NCI-H2029 (cell line): ENCODE data around the gene MYH9.

Experiments
- DNase-seq: peaks from one replicate; lab custom pipeline; 2025; lab: John Stamatoyannopoulos, UW

The MYH9 gene

GRCh38 chr22:36386351-36386899 is 1.3 kb downstream of the MYH9 start:
- peak; percentile 88 for DNase-seq

DNA sequence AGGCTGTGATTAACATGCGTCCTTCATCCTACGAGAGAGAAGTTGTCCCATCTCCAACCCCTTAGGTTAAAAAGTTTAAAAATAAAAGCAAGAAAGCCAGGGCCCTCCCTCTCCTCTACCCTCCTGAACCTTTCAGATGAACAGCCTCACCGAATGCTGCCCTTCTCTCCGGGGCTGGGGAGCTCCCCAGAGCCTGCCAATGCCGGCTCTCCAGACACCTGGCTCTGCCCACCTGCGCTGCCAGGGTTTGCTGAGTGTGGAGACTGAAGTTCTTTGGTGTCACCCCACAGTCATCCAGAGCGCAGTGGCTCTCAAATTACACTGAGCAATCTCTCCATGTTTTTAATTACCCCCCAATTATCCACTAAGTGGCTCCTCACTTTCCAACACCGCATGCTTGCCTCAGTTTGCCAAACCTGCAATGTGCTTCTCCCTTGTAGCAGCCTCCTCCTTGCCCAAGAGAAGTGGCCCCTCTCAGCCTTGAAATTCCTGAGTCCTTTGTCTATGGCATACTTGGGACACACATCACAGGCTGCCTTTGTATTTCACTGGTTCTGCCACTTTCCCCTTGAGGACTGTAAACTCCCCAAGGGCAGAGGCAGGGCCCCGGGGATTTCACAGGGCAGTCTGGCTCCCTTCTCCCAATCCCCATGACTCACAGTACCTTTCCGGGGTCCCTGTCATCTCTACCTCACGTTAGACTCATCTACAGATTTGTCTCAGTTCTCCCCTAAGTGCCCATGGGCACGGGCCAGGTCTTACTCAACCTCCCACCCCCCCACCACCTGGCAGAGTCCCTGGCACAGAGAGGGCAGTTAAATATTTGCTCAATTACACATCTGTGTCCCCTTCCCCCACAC is 2.0 kb downstream of the MYH9 start:
- peak; percentile 88 for DNase-seq

DNA sequence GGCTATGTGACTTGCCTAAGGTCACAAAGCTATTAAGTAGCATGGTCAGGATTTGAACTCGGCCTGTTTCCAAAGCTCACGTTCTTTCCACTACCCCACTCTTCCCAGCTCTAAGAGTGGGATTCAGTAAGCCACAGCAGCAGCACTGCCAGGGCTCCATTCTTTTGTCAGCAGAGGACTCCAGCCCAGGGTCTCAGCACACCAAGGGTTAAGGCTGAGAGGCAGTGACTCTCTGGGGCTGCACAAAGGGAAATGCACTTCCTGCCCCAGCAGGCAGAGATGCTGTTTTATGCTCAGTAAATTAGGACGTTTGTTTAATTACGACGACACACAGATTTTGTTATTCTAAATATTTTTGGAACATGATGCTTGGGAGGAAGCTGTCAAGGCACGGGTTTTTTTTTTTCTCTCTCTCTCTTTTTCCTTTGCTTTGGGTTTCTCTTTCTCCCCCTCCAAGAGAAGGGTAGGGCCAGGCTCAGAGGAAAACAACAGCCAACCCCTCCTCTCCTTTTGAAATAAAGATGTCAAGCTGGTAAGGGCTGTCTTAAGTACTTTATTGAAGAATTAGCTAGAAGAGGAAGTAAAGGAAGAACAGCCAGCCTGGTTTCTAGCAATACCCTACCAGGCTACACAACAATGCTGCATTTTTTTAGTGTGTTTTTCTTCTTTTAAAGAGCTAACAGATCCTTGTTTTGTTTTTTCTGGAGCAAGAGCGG is 2.8 kb downstream of the MYH9 start:
- no peak for DNase-seq

- DNase-seq = peak; percentile 25
These were observed 4.6 kb downstream of the MYH9 start for GRCh38 chr22:36383110-36383581.

- DNase-seq = no peak
These were observed 6.1 kb downstream of the MYH9 start for GRCh38 chr22:36381513-36382128.

- no peak for DNase-seq
These were observed 8.0 kb downstream of the MYH9 start for GRCh38 chr22:36379593-36380361.

DNA sequence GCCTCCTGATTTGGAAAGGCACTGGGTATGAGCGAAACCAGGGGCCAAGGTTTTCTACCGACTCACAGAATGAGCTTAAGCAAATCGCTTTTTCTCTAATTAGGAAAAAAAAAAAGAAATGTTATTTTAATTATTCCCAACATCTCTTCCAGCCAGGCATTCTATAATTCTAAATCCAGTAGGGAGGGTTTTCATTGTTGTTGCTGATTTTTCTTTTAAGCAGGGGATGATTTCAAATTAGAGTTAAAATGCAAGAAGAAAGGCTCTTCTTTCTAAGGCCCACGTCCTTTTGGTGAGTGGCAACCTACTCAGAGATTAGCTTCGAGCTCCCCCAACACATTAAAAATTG is 8.9 kb downstream of the MYH9 start:
- DNase-seq = no peak

GRCh38 chr22:36378080-36378868 is 9.5 kb downstream of the MYH9 start:
- no peak for DNase-seq

- no peak for DNase-seq
These were observed 10.6 kb downstream of the MYH9 start for GRCh38 chr22:36377022-36377631.

DNA sequence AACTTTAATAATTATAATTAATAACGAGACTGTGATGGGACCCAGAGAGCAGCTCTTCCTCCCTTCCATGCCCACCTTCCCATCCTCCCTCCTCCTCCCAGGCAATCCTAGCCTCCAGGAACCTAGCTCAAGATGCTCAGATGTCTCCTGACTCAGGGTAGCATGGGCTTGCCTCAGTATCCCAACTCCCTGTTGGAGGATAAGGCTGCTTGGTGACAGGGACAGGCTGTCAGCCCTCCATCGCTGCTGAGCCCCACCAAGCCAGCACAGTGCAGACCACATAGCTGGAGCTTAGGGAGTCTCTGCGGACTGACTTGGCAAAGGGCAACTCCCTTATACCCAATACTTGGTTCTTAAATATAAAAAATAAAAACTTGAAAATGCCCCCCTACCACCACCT is 11.5 kb downstream of the MYH9 start:
- no peak for DNase-seq

DNA sequence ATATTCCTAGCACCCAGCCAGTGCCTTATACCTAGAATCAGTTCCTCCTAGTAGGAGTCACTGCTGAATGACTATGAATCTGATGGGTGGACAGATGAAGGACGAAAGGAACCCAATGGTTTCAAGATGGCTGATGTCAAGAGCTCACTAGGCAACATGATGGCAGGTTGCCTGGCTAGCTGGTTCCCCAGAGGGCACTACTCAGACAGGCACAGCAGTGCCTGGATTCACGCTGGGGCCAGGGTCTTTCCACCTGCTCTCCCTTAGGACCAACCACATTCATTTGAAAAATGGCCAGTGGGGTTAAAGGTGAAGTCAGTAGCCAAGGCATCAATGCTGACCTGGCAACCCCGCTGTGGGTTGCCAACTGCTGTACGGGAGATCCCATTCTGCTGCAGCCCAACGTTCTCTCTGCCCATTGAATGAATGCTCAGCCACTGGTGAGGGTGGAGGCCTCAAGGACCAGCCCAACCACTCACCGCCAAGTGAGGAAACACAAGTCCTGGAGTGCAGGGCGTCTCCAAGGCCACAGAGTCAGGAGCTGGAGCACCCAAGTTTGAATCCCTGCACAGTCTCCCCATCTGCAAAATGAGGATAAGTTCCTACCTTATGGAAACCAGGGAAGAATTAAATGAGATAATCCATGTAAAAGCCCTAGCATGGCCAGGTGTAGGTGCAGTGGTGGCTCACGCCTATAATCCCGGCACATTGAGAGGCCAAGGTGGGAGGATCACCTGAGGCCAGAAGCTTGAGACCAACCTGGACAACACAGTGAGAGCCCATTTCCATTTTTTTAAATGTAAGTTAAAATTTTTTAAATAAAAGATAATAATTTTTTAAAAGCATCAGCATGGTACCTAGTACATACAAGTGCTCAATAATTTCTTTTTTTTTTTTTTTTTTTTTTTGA is 12.4 kb downstream of the MYH9 start:
- DNase-seq = no peak

GRCh38 chr22:36374603-36375024 is 13.2 kb downstream of the MYH9 start:
- DNase-seq = no peak

- DNase-seq = peak; percentile 53
These were observed 14.5 kb downstream of the MYH9 start for GRCh38 chr22:36373258-36373579.

DNA sequence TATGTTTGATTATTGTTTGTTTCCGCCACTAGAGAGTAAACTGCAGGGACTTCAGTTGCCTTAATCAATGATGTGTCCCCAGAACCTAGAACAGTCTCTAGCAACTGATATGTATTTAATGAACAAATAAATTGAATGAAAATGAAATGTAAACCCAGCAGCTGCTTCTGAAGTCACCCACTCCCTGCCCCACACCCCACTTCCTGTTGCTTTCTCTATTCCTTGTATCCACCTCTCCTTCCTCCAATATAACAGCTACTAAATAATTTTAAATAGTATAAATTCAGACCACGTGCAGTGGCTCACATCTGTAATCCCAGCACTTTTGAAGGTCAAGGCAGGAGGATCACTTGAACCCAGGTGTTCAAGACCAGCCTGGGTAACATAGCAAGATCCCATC is 15.8 kb downstream of the MYH9 start:
- peak; percentile 27 for DNase-seq

- DNase-seq = peak; percentile 79
These were observed 17.6 kb downstream of the MYH9 start for GRCh38 chr22:36369922-36370791.

GRCh38 chr22:36369004-36369921 is 18.5 kb downstream of the MYH9 start:
- DNase-seq = no peak

DNA sequence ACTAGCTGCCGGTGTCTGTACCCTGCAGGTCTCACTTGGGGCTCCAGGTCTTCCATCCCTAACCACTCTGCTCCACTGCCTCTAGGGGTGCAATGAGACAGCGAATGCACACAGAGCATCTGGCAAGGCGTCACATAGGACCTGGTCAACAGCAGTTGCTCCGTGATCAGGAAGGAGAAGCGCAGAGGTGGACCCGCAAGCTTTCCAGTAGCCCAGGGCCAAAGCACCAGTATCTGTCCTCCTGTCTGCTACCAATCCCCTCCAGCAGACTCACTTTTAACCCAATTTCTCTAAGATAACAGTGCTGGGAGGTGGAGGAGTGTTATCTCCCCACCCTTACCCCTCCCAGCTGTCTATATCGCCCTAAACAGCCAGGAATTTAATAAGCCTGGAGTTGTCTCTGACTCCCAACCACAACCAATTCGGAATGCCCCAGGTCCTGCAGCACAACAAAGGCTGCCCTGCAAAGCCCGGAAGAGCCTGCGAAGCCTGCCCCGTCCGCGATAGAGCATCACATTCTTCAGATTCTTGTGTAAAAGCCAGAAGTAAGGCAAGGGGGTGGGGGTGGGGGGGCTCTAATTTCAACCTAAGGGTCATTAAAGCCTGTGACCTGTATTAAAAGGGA is 19.3 kb downstream of the MYH9 start:
- DNase-seq = no peak
